Smooth muscle cell (in vitro differentiated cells): ENCODE measurements around the gene TEX26. TPM values are rescaled to one million over a fixed set of nuclear protein-coding genes. Genes with fewer than 3 reads are reported as not detected.

Experiments used
- DNase-seq: peaks from one replicate; lab custom pipeline; 2025; ENCODE audit not compliant: unreplicated experiment; lab: John Stamatoyannopoulos, UW
- H2AFZ ChIP-seq: fragments of 200-600 bp; sonication (generic); 2 replicates; pipeline ENCODE4 v1.6.0; 2016; ENCODE audit warnings: antibody characterized with exemption, low read depth, mild to moderate bottlenecking
- H3F3A ChIP-seq: fragments of 200-600 bp; sonication (generic); 2 replicates; pipeline ENCODE4 v1.6.0; 2017; ENCODE audit warnings: antibody characterized with exemption, low read depth
- H3K27ac ChIP-seq: fragments of 200-600 bp; sonication (generic); 2 replicates; pipeline ENCODE4 v1.5.1; 2016; ENCODE audit warnings: low read depth, mild to moderate bottlenecking
- H3K27me3 ChIP-seq: fragments of 200-600 bp; sonication (generic); 2 replicates; pipeline ENCODE4 v1.6.1; 2016; ENCODE audit warnings: low read depth, mild to moderate bottlenecking
- H3K36me3 ChIP-seq: fragments of 200-600 bp; sonication (generic); 2 replicates; pipeline ENCODE4 v1.5.1; 2016; ENCODE audit warnings: low read depth
- H3K4me1 ChIP-seq: fragments of 200-600 bp; sonication (generic); 2 replicates; pipeline ENCODE4 v1.5.1; 2016; ENCODE audit warnings: low read depth
- H3K4me2 ChIP-seq: fragments of 200-600 bp; sonication (generic); 2 replicates; pipeline ENCODE4 v1.6.0; 2016; ENCODE audit warnings: mild to moderate bottlenecking
- H3K4me3 ChIP-seq: fragments of 200-600 bp; sonication (generic); 2 replicates; pipeline ENCODE4 v1.5.1; 2016; ENCODE audit warnings: mild to moderate bottlenecking
- H3K79me2 ChIP-seq: fragments of 200-600 bp; sonication (generic); 2 replicates; pipeline ENCODE4 v1.6.0; 2016; ENCODE audit warnings: low read depth, mild to moderate bottlenecking
- H3K9ac ChIP-seq: fragments of 200-600 bp; sonication (generic); 2 replicates; pipeline ENCODE4 v1.6.0; 2016; ENCODE audit warnings: low read depth
- H3K9me3 ChIP-seq: fragments of 200-600 bp; sonication (generic); replicated peaks from 2 replicates; pipeline ENCODE4 v1.5.1; 2016; ENCODE audit warnings: low read depth
- H4K20me1 ChIP-seq: fragments of 200-600 bp; sonication (generic); 2 replicates; pipeline ENCODE4 v1.6.0; 2016; ENCODE audit warnings: low read depth
- WGBS: methylation state at CpG from one replicate; pipeline ENCODE4 v1.1.7; 2016; ENCODE audit warnings: low lambda C conversion rate; 5-methylcytosine and 5-hydroxymethylcytosine counted together
- polyA plus RNA-seq: library from polyadenylated mRNA; unstranded; fragments of >200 nt; fragmentation: Nextera tagmentation; extraction: Ambion mirVana; gene quantifications from 2 replicates; pipeline ENCODE4 v1.2.1, GENCODE V29; 2016
- total RNA-seq: library from RNA; depleted of rRNA; stranded (reverse); fragments of >200 nt; gene quantifications from 2 replicates; pipeline ENCODE4 v1.2.3, GENCODE V29; 2014
- TF ChIP-seq, protein P1 (sequence below): fragments of 200-600 bp; sonication (generic); IDR thresholded peaks from 2 replicates; pipeline ENCODE4 v1.5.1; 2017; ENCODE audit warnings: borderline replicate concordance, mild to moderate bottlenecking, antibody characterized with exemption; ENCODE audit not compliant: insufficient read depth, poor library complexity, severe bottlenecking

TEX26 gene
- total and polyA plus RNA-seq, 2 experiments from 2014 or later: 0.42 to 0.58 TPM

- DNase-seq: no peak
- Histone ChIP-seq H3K4me2 (no peak overlapping the region), H3K27me3 (no peaks in the 10 kb centered on the region), H3K36me3 (no peaks in the 10 kb centered on the region), H4K20me1 (no peaks in the 10 kb centered on the region), H3K27ac (no peak overlapping the region), H3F3A (no peaks in the 10 kb centered on the region), H3K9me3 (no peaks in the 10 kb centered on the region), H3K9ac (no peak overlapping the region), H2AFZ (no peak overlapping the region), H3K4me1 (peaks cover 4% of the 10 kb centered on the region), H3K79me2 (no peaks in the 10 kb centered on the region), H3K4me3 (no peak overlapping the region)
- WGBS: 95% methylated on average over 5 of the region's 5 CpGs
- TF ChIP-seq, protein P1, sequence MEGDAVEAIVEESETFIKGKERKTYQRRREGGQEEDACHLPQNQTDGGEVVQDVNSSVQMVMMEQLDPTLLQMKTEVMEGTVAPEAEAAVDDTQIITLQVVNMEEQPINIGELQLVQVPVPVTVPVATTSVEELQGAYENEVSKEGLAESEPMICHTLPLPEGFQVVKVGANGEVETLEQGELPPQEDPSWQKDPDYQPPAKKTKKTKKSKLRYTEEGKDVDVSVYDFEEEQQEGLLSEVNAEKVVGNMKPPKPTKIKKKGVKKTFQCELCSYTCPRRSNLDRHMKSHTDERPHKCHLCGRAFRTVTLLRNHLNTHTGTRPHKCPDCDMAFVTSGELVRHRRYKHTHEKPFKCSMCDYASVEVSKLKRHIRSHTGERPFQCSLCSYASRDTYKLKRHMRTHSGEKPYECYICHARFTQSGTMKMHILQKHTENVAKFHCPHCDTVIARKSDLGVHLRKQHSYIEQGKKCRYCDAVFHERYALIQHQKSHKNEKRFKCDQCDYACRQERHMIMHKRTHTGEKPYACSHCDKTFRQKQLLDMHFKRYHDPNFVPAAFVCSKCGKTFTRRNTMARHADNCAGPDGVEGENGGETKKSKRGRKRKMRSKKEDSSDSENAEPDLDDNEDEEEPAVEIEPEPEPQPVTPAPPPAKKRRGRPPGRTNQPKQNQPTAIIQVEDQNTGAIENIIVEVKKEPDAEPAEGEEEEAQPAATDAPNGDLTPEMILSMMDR: no peak
Observed at GRCh38 chr13:30900952-30901749, 31.3 kb upstream of the TEX26 start.

GRCh38 chr13:30904043-30904442 is 28.4 kb upstream of the TEX26 start:
- TF ChIP-seq, protein P1: no peak
- Histone ChIP-seq H2AFZ (no peak overlapping the region), H3K27ac (no peak overlapping the region), H3K27me3 (no peaks in the 10 kb centered on the region), H3F3A (peaks cover 15% of the 10 kb centered on the region), H4K20me1 (no peaks in the 10 kb centered on the region), H3K4me3 (no peak overlapping the region), H3K4me1 (peaks cover 17% of the 10 kb centered on the region), H3K9ac (no peak overlapping the region), H3K9me3 (no peaks in the 10 kb centered on the region), H3K79me2 (no peaks in the 10 kb centered on the region), H3K36me3 (no peaks in the 10 kb centered on the region), H3K4me2 (no peak overlapping the region)
- 91% methylated on average over 1 of the region's 1 CpG for WGBS
- DNase-seq: no peak

DNA sequence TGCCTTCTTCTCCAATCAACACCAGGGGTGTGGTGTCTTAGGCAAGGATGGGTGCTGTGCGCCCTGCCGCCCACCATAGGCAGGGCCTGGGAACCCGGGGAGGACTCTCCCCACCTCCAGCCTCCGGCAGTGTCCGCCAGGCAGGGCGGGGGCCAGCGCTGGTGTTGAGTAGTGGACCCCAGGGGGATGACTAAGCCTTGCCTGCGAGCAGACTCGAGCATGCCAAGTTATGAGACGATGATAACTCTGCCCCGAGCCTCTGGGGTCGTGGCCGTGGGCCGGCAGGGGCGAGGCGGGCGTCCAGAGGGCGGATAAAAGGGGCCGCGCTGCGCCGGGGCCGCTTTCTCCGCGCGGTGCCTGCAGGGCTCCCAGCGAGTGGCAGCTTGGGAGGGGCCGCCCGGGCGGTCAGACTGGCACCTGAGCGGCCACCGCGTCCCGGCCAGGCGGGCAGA is 26.5 kb upstream of the TEX26 start, which contains the start of gene MEDAG:
MEDAG (plus strand) TSS at position 340 of the 452 bp plus-strand sequence. CDS start 245 bp downstream, outside the sequence.
- WGBS: 90% methylated on average over 33 of the region's 35 CpGs
- peaks cover 17% of the 10 kb centered on the region for H3K4me1 ChIP-seq
- H2AFZ ChIP-seq: no peak within 1 kb of the TSS
- no peaks in the 10 kb centered on the region for H3K27me3 ChIP-seq
- H3K79me2 ChIP-seq: no peaks in the 10 kb centered on the region
- H3K4me3 ChIP-seq: no peak within 1 kb of the TSS
- H3K9ac ChIP-seq: no peak within 1 kb of the TSS
- peak within 1 kb of the TSS; percentile 62 for H3K4me2 ChIP-seq
- TF ChIP-seq, protein P1: no peak
- peak within 1 kb of the TSS; percentile 86 for H3K27ac ChIP-seq
- no peaks in the 10 kb centered on the region for H3K9me3 ChIP-seq
- no peaks in the 10 kb centered on the region for H3K36me3 ChIP-seq
- no peak for DNase-seq
- H3F3A ChIP-seq: peaks cover 20% of the 10 kb centered on the region
- H4K20me1 ChIP-seq: no peaks in the 10 kb centered on the region
